Calu3 (cell line): ENCODE measurements around the gene SHC4. TPM values are rescaled to one million over a fixed set of nuclear protein-coding genes. Genes with fewer than 3 reads are reported as not detected.

Source experiments
- BruUV-seq: library from RNA; stranded (reverse); fragments of 400-500 nt; replicated peaks from 2 replicates; lab custom pipeline; 2021; lab: Mats Ljungman, UMichigan
- CTCF ChIA-PET: fragments of 300-600 bp; sonication (Branson Sonifier 250); formaldehyde crosslinking; loops from one replicate; lab custom pipeline; 2022; ENCODE audit warnings: antibody characterized with exemption; lab: Charles Lee
- DNase-seq: peaks from one replicate; pipeline ENCODE4 v3.0.0; 2022
- H3K27ac Mint-ChIP-seq: one replicate; pipeline ENCODE4 v1.8.0; 2022; ENCODE audit warnings: mixed read lengths; ENCODE audit not compliant: unreplicated experiment
- H3K27me3 Mint-ChIP-seq: one replicate; pipeline ENCODE4 v1.8.0; 2022; ENCODE audit warnings: mixed read lengths; ENCODE audit not compliant: unreplicated experiment
- H3K36me3 Mint-ChIP-seq: one replicate; pipeline ENCODE4 v1.8.0; 2022; ENCODE audit warnings: mild to moderate bottlenecking, moderate library complexity, mixed read lengths; ENCODE audit not compliant: insufficient read depth, unreplicated experiment
- H3K4me1 Mint-ChIP-seq: one replicate; pipeline ENCODE4 v1.8.0; 2022; ENCODE audit warnings: mild to moderate bottlenecking, low read depth, mixed read lengths; ENCODE audit not compliant: unreplicated experiment
- H3K4me3 Mint-ChIP-seq: one replicate; pipeline ENCODE4 v1.8.0; 2022; ENCODE audit warnings: mild to moderate bottlenecking, low read depth, moderate library complexity, mixed read lengths; ENCODE audit not compliant: unreplicated experiment
- H3K9me3 Mint-ChIP-seq: one replicate; pipeline ENCODE4 v1.8.0; 2022; ENCODE audit warnings: low read depth, mixed read lengths; ENCODE audit not compliant: unreplicated experiment
- CTCF ChIP-seq: fragments of 200-600 bp; IDR thresholded peaks from one replicate; pipeline ENCODE4 v1.8.0; 2022; ENCODE audit warnings: antibody characterized with exemption; ENCODE audit not compliant: unreplicated experiment
- intact Hi-C: fragments of 100-400 bp; cut with micrococcal nuclease; formaldehyde crosslinking; loops from one replicate; pipeline ENCODE4 v1.10.0; 2022; ENCODE audit not compliant: unreplicated experiment
- total RNA-seq: library from RNA; stranded (reverse); gene quantifications from 2 replicates; pipeline ENCODE4 v1.2.3, GENCODE V29; 2022

SHC4 gene
- total RNA-seq, 1 experiment from 2014 or later: 1.2 TPM

GRCh38 chr15:48876057-48876456 is 87.7 kb downstream of the SHC4 start:
- Mint-ChIP-seq H3K27me3 (no peaks in the 10 kb centered on the region), H3K4me1 (peaks cover 25% of the 10 kb centered on the region), H3K36me3 (peaks cover 15% of the 10 kb centered on the region), H3K27ac (no peak overlapping the region), H3K4me3 (no peak overlapping the region), H3K9me3 (no peaks in the 10 kb centered on the region)
- no peak for TF ChIP-seq CTCF
- no TSS peak for BruUV-seq
- CTCF ChIA-PET: no interaction called here
- no peak for DNase-seq
- intact Hi-C loops: no loop called here

- CTCF ChIA-PET: no interaction called here
- peaks cover 15% of the 10 kb centered on the region for H3K36me3 Mint-ChIP-seq
- no peak overlapping the region for H3K27ac Mint-ChIP-seq
- no TSS peak for BruUV-seq
- DNase-seq: no peak
- no peak for TF ChIP-seq CTCF
- no peaks in the 10 kb centered on the region for H3K27me3 Mint-ChIP-seq
- no peak overlapping the region for H3K4me3 Mint-ChIP-seq
- H3K9me3 Mint-ChIP-seq: no peaks in the 10 kb centered on the region
- peaks cover 28% of the 10 kb centered on the region for H3K4me1 Mint-ChIP-seq
- intact Hi-C loops: no loop called here
Observed at GRCh38 chr15:48875241-48875960, 88.3 kb downstream of the SHC4 start.

- no peak overlapping the region for H3K27ac Mint-ChIP-seq
- H3K36me3 Mint-ChIP-seq: peaks cover 2% of the 10 kb centered on the region
- no peak for TF ChIP-seq CTCF
- H3K4me1 Mint-ChIP-seq: peaks cover 24% of the 10 kb centered on the region
- H3K4me3 Mint-ChIP-seq: no peak overlapping the region
- H3K27me3 Mint-ChIP-seq: no peaks in the 10 kb centered on the region
- BruUV-seq: no TSS peak
- no peak for DNase-seq
- CTCF ChIA-PET: interaction anchor here (1.1 kb wide), 1 partner anchor 73 kb away, joined by 3 read pairs; no protein-coding TSS in a partner anchor
- H3K9me3 Mint-ChIP-seq: no peaks in the 10 kb centered on the region
- intact Hi-C loops: no loop called here
Observed at GRCh38 chr15:48872632-48873031, 91.1 kb downstream of the SHC4 start.

GRCh38 chr15:48871542-48871941 is 92.2 kb downstream of the SHC4 start:
- intact Hi-C loops: loop anchor here (2.0 kb wide), 1 partner anchor 75 kb away; no protein-coding TSS in a partner anchor
- H3K4me3 Mint-ChIP-seq: no peak overlapping the region
- H3K27me3 Mint-ChIP-seq: no peaks in the 10 kb centered on the region
- CTCF ChIA-PET: interaction anchor here (1.1 kb wide), 1 partner anchor 74 kb away, joined by 3 read pairs; no protein-coding TSS in a partner anchor
- no peaks in the 10 kb centered on the region for H3K36me3 Mint-ChIP-seq
- no peak overlapping the region for H3K27ac Mint-ChIP-seq
- peaks cover 26% of the 10 kb centered on the region for H3K4me1 Mint-ChIP-seq
- H3K9me3 Mint-ChIP-seq: no peaks in the 10 kb centered on the region
- no TSS peak for BruUV-seq
- TF ChIP-seq CTCF: no peak
- DNase-seq: no peak
